CD14-positive monocyte (primary cell): ENCODE data around the gene PRKAB1. TPM values are rescaled to one million over a fixed set of nuclear protein-coding genes. Genes with fewer than 3 reads are reported as not detected.
A peak's percentile ranks its signal among the peaks of the same experiment; 100 is the strongest.

ENCODE experiments used
- DNase-seq, 3 donors: peaks; one replicate each; pipeline ENCODE4 v3.0.0-alpha.2; 2011 to 2022
- H2AFZ ChIP-seq: 2 replicates; pipeline ENCODE4 v1.6.0; 2012; ENCODE audit warnings: mild to moderate bottlenecking, low read depth, low read length, inconsistent platforms; ENCODE audit not compliant: insufficient read depth, poor library complexity, severe bottlenecking
- H3K27ac ChIP-seq, 2 donors: 1 replicate in 1 of 2; 2 replicates in 1 of 2; pipeline ENCODE4 v1.5.1; 2012 to 2013; ENCODE audit warnings: low read length in 2 of 2, control low read depth in 1 of 2, inconsistent platforms in 1 of 2, low read depth in 1 of 2, mild to moderate bottlenecking in 1 of 2
- H3K27me3 ChIP-seq, 2 donors: one replicate each; pipeline versions ENCODE4 v1.6.0 to v1.6.1; 2011 to 2013; ENCODE audit warnings: low read length in 2 of 2; ENCODE audit not compliant: control insufficient read depth in 2 of 2, insufficient read depth in 2 of 2
- H3K36me3 ChIP-seq, 2 donors: replicated peaks in 1 of 2; 1 replicate in 1 of 2; 2 replicates in 1 of 2; pipeline versions ENCODE4 v1.5.1 to v1.6.1; 2012 to 2013; ENCODE audit warnings: low read length in 2 of 2, control low read depth in 1 of 2, inconsistent platforms in 1 of 2, mild to moderate bottlenecking in 1 of 2; ENCODE audit not compliant: insufficient read depth in 2 of 2, control insufficient read depth in 1 of 2
- H3K4me1 ChIP-seq, 2 donors: 1 replicate in 1 of 2; 2 replicates in 1 of 2; pipeline versions ENCODE4 v1.5.1 to v1.6.1; 2012 to 2013; ENCODE audit warnings: low read length in 2 of 2, control low read depth in 1 of 2, inconsistent platforms in 1 of 2, mild to moderate bottlenecking in 1 of 2, moderate library complexity in 1 of 2; ENCODE audit not compliant: insufficient read depth in 2 of 2, control insufficient read depth in 1 of 2
- H3K4me2 ChIP-seq: replicated peaks from 2 replicates; pipeline ENCODE3; 2012; ENCODE audit warnings: low read length, moderate library complexity, mild to moderate bottlenecking; ENCODE audit not compliant: poor library complexity, severe bottlenecking; ENCODE audit errors: extremely low read depth
- H3K4me3 ChIP-seq, 3 experiments: fragments of 200-600 bp in 1 of 3; sonication (generic) in 1 of 3; replicated peaks in 1 of 3; 1 replicate in 2 of 3; 2 replicates in 1 of 3; pipeline ENCODE4 v1.5.1; 2011 to 2013; ENCODE audit warnings: low read length in 3 of 3, mild to moderate bottlenecking in 3 of 3, control low read depth in 2 of 3, low read depth in 2 of 3, inconsistent platforms in 1 of 3, moderate library complexity in 1 of 3
- H3K79me2 ChIP-seq: 2 replicates; pipeline ENCODE4 v1.6.0; 2012; ENCODE audit warnings: mild to moderate bottlenecking, control low read depth, inconsistent platforms, low read length, moderate library complexity; ENCODE audit not compliant: insufficient read depth
- H3K9ac ChIP-seq: 2 replicates; pipeline ENCODE4 v1.6.0; 2017; ENCODE audit warnings: low read length, mild to moderate bottlenecking; ENCODE audit not compliant: insufficient read depth, poor library complexity, severe bottlenecking
- H3K9me3 ChIP-seq, 2 donors: replicated peaks in 1 of 2; 1 replicate in 1 of 2; 2 replicates in 1 of 2; pipeline versions ENCODE4 v1.5.1 to v1.6.1; 2012 to 2013; ENCODE audit warnings: low read length in 2 of 2, control low read depth in 1 of 2; ENCODE audit not compliant: control insufficient read depth in 1 of 2, insufficient read depth in 1 of 2
- H4K20me1 ChIP-seq: 2 replicates; pipeline ENCODE4 v1.6.0; 2012; ENCODE audit warnings: mild to moderate bottlenecking, low read length, control low read depth, moderate library complexity; ENCODE audit not compliant: insufficient read depth
- H3K27ac Mint-ChIP-seq, 7 donors: one replicate each; pipeline ENCODE4 v1.8.0; 2020; ENCODE audit warnings: mild to moderate bottlenecking in 7 of 7, mixed read lengths in 7 of 7, moderate library complexity in 6 of 7, inconsistent platforms in 2 of 7
- H3K27me3 Mint-ChIP-seq, 3 donors: one replicate each; pipeline ENCODE4 v1.8.0; 2021 to 2022; ENCODE audit warnings: low read depth in 3 of 3, mild to moderate bottlenecking in 3 of 3, mixed read lengths in 3 of 3, moderate library complexity in 3 of 3, inconsistent platforms in 1 of 3
- H3K36me3 Mint-ChIP-seq, 2 donors: one replicate each; pipeline ENCODE4 v1.8.0; 2020; ENCODE audit warnings: mixed read lengths in 2 of 2, inconsistent platforms in 1 of 2, mild to moderate bottlenecking in 1 of 2
- H3K4me1 Mint-ChIP-seq: one replicate; pipeline ENCODE4 v1.8.0; 2020; ENCODE audit warnings: mild to moderate bottlenecking, mixed read lengths
- H3K4me3 Mint-ChIP-seq, 2 donors: one replicate each; pipeline ENCODE4 v1.8.0; 2020; ENCODE audit warnings: mild to moderate bottlenecking in 2 of 2, mixed read lengths in 2 of 2, moderate library complexity in 1 of 2
- H3K9me3 Mint-ChIP-seq, 7 donors: one replicate each; pipeline ENCODE4 v1.8.0; 2020 to 2022; ENCODE audit warnings: mixed read lengths in 7 of 7, mild to moderate bottlenecking in 6 of 7, moderate library complexity in 6 of 7, inconsistent platforms in 2 of 7
- CTCF ChIP-seq: fragments of 200-600 bp; IDR thresholded peaks from one replicate; pipeline ENCODE4 v1.8.0; 2022; ENCODE audit warnings: antibody characterized with exemption, mild to moderate bottlenecking
- WGBS: methylation state at CpG from one replicate; pipeline ENCODE4 v1.1.5; 2013; ENCODE audit warnings: missing lambda C conversion rate; ENCODE audit not compliant: insufficient coverage; 5-methylcytosine and 5-hydroxymethylcytosine counted together
- intact Hi-C, 2 donors: fragments of 100-400 bp; cut with micrococcal nuclease; formaldehyde crosslinking; loops; one replicate each; pipeline versions ENCODE4 v1.15.0 to v1.15.1; 2023
- polyA plus RNA-seq, 3 donors: library from polyadenylated mRNA; depleted of rRNA in 1 of 3; unstranded in 2 of 3; stranded (reverse) in 1 of 3; fragments of 300-500 nt in 2 of 3; fragments of >200 nt in 1 of 3; fragmentation: Illumina TruSeq in 2 of 3; gene quantifications; 1 replicate in 2 of 3; 2 replicates in 1 of 3; pipeline ENCODE4 v1.2.3, GENCODE V29; 2012 to 2021

Gene PRKAB1
- polyA plus RNA-seq, 3 donors = 20.5 to 35.9 (median 23.0) TPM

DNA sequence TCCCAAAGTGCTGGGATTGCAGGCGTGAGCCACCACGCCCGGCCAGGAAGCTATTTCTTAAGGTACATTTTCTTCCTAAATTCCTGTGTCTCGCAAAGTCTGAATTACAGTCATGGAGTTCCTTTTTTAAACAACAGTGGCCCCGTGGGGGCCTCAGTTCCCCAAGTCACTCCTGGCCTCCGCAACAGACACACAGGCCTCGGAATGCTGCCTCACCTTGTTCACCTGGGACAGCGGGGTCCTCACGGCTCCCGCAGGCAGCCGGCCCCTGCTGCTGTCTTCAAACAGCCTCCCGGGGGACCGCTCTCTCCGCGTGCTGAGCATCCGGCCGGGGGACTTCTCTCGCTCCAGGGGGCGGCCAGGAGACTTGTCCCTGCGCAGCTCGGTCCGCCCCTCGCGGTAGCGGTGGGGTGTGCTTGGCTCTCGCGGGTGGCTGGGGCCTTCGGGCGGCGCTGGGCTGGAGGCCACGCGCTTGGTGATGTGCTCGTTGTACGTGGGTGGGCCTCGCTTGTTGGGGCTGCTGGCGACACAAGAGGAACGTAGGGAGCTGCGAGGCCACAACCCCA is 22.1 kb downstream of the PRKAB1 start:
- 96% methylated on average over 36 of the region's 38 CpGs for WGBS
- intact Hi-C loops = no loop called here

GRCh38 chr12:119691202-119691810 is 23.4 kb downstream of the PRKAB1 start:
- peaks cover 30 to 73% of the 10 kb centered on the region in 2 donors for H3K36me3 Mint-ChIP-seq
- no peak overlapping the region for H3K27ac Mint-ChIP-seq
- Histone ChIP-seq H3K4me1 (no peaks in the 10 kb centered on the region), H3K4me3 (no peak overlapping the region), H3K9ac (no peak overlapping the region), H3K79me2 (no peaks in the 10 kb centered on the region), H3K36me3 (peaks cover 5 to 82% of the 10 kb centered on the region in 2 donors), H3K27me3 (no peaks in the 10 kb centered on the region), H3K27ac (no peak overlapping the region), H2AFZ (no peak overlapping the region), H4K20me1 (no peaks in the 10 kb centered on the region), H3K4me2 (no peak overlapping the region), H3K9me3 (no peaks in the 10 kb centered on the region)
- TF ChIP-seq CTCF = no peak
- no peaks in the 10 kb centered on the region for H3K27me3 Mint-ChIP-seq
- H3K9me3 Mint-ChIP-seq = no peaks in the 10 kb centered on the region
- intact Hi-C loops = no loop called here
- 93% methylated on average over 4 of the region's 6 CpGs for WGBS
- H3K4me1 Mint-ChIP-seq = peaks cover 5% of the 10 kb centered on the region
- H3K4me3 Mint-ChIP-seq = no peak overlapping the region
- no peak for DNase-seq

More for the DNA sequence above, 22.1 kb downstream of the PRKAB1 start:
- H3K4me3 Mint-ChIP-seq = no peak overlapping the region
- Histone ChIP-seq H3K4me1 (no peaks in the 10 kb centered on the region), H3K36me3 (peaks cover 0 to 87% of the 10 kb centered on the region in 2 donors), H3K9me3 (no peaks in the 10 kb centered on the region), H3K27ac (no peak overlapping the region), H3K9ac (no peak overlapping the region), H3K27me3 (no peaks in the 10 kb centered on the region), H4K20me1 (no peaks in the 10 kb centered on the region), H3K4me2 (no peak overlapping the region), H3K4me3 (no peak overlapping the region), H2AFZ (no peak overlapping the region), H3K79me2 (no peaks in the 10 kb centered on the region)
- peaks cover 5% of the 10 kb centered on the region for H3K4me1 Mint-ChIP-seq
- H3K27me3 Mint-ChIP-seq = no peaks in the 10 kb centered on the region
- no peaks in the 10 kb centered on the region for H3K9me3 Mint-ChIP-seq
- no peak for DNase-seq
- H3K27ac Mint-ChIP-seq = peak overlapping the region in 1 of 7 donors; percentile 74
- TF ChIP-seq CTCF = no peak
- H3K36me3 Mint-ChIP-seq = peaks cover 32 to 78% of the 10 kb centered on the region in 2 donors
